Measurements from ENCODE around the gene SLC6A15.

SLC6A15 gene

GRCh38 chr12:84912198-84913128 is at the start of gene SLC6A15:
TSS of gene SLC6A15 (minus strand) at chr12:84912799. CDS start at chr12:84892120, 20,679 bp downstream.
- DNase-seq = peak; percentile 60

- DNase-seq = no peak
These were observed 48.3 kb upstream of the SLC6A15 start for GRCh38 chr12:84960918-84961317.

- DNase-seq = no peak
These were observed 42.7 kb upstream of the SLC6A15 start for GRCh38 chr12:84955298-84955697.

GRCh38 chr12:84954415-84954814 is 41.8 kb upstream of the SLC6A15 start:
- no peak for DNase-seq

GRCh38 chr12:84950971-84951546 is 38.5 kb upstream of the SLC6A15 start:
- no peak for DNase-seq

GRCh38 chr12:84946753-84947152 is 34.2 kb upstream of the SLC6A15 start:
- DNase-seq = no peak

- no peak for DNase-seq
These were observed 24.8 kb upstream of the SLC6A15 start for GRCh38 chr12:84937415-84937814.

GRCh38 chr12:84929501-84929900 is 16.9 kb upstream of the SLC6A15 start:
- no peak for DNase-seq

- DNase-seq = no peak
These were observed 12.4 kb upstream of the SLC6A15 start for GRCh38 chr12:84924981-84925380.

- no peak for DNase-seq
These were observed 10.1 kb upstream of the SLC6A15 start for GRCh38 chr12:84922693-84923092.

GRCh38 chr12:84920331-84920730 is 7.7 kb upstream of the SLC6A15 start:
- no peak for DNase-seq

- DNase-seq = no peak
These were observed 6.7 kb upstream of the SLC6A15 start for GRCh38 chr12:84919271-84919670.

- no peak for DNase-seq
These were observed 523 bp upstream of the SLC6A15 start for GRCh38 chr12:84913129-84913515.

- DNase-seq = no peak
These were observed 1.1 kb downstream of the SLC6A15 start for GRCh38 chr12:84911271-84912197.

- DNase-seq = no peak
These were observed 1.9 kb downstream of the SLC6A15 start for GRCh38 chr12:84910549-84911241.

- DNase-seq = no peak
These were observed 8.5 kb downstream of the SLC6A15 start for GRCh38 chr12:84904051-84904450.

GRCh38 chr12:84891106-84891838 is 21.3 kb downstream of the SLC6A15 start:
- DNase-seq = no peak

- DNase-seq = no peak
These were observed 22.8 kb downstream of the SLC6A15 start for GRCh38 chr12:84889818-84890217.

GRCh38 chr12:84888861-84889260 is 23.7 kb downstream of the SLC6A15 start:
- DNase-seq = no peak

- no peak for DNase-seq
These were observed 35.3 kb downstream of the SLC6A15 start for GRCh38 chr12:84877340-84877739.

GRCh38 chr12:84875241-84875640 is 37.4 kb downstream of the SLC6A15 start:
- no peak for DNase-seq

GRCh38 chr12:84874825-84875139 is 37.8 kb downstream of the SLC6A15 start:
- no peak for DNase-seq
